Skeletal muscle satellite cell (primary cell): ENCODE measurements around the gene FDX1. TPM values are rescaled to one million over a fixed set of nuclear protein-coding genes. Genes with fewer than 3 reads are reported as not detected.
"Not testable (repeated sequence)": the region's sequence is repeated elsewhere in the genome, so short reads cannot be mapped to it uniquely, and the experiment has no call there.

Source experiments
- H3K27me3 ChIP-seq: 2 replicates; pipeline ENCODE4 v1.7.0; 2013; ENCODE audit warnings: low read length; ENCODE audit not compliant: control insufficient read depth, insufficient read depth
- H3K36me3 ChIP-seq: 2 replicates; pipeline ENCODE4 v1.7.0; 2013; ENCODE audit warnings: mild to moderate bottlenecking, control low read depth, low read length; ENCODE audit not compliant: insufficient read depth
- H3K4me1 ChIP-seq: 2 replicates; pipeline ENCODE4 v1.7.0; 2013; ENCODE audit warnings: low read length; ENCODE audit not compliant: control insufficient read depth, insufficient read depth
- H3K4me2 ChIP-seq: 2 replicates; pipeline ENCODE4 v1.7.0; 2013; ENCODE audit warnings: mild to moderate bottlenecking, low read length
- H3K4me3 ChIP-seq: 2 replicates; pipeline ENCODE4 v1.7.0; 2013; ENCODE audit warnings: low read length
- H3K9ac ChIP-seq: 2 replicates; pipeline ENCODE4 v1.7.0; 2013; ENCODE audit warnings: mild to moderate bottlenecking, low read depth, low read length, moderate library complexity
- H3K9me3 ChIP-seq: replicated peaks from 2 replicates; pipeline ENCODE4 v1.7.0; 2013; ENCODE audit warnings: mild to moderate bottlenecking, control low read depth, low read length
- total RNA-seq: library from RNA; depleted of rRNA; stranded (reverse); fragments of >200 nt; gene quantifications from 2 replicates; pipeline ENCODE4 v1.2.3, GENCODE V29; 2012; rRNA removed

The FDX1 gene
- 14.9 and 22.8 TPM in 2 replicates for total RNA-seq

- H3K27me3 ChIP-seq = no peaks in the 10 kb centered on the region
- no peaks in the 10 kb centered on the region for H3K9me3 ChIP-seq
- H3K4me2 ChIP-seq = peak within 1 kb of the TSS; percentile 88
- H3K9ac ChIP-seq = peak within 1 kb of the TSS; percentile 97
- peak within 1 kb of the TSS; percentile 98 for H3K4me3 ChIP-seq
- peaks cover 24% of the 10 kb centered on the region for H3K4me1 ChIP-seq
- H3K36me3 ChIP-seq = no peaks in the 10 kb centered on the region
These were observed at the start of gene FDX1 for GRCh38 chr11:110429731-110430266. Gene FDX1 (plus strand): TSS chr11:110429948. CDS start chr11:110430121, 173 bp downstream.

GRCh38 chr11:110380836-110381622 is 48.7 kb upstream of the FDX1 start:
- Histone ChIP-seq H3K4me2 (no peak overlapping the region), H3K36me3 (no peaks in the 10 kb centered on the region), H3K27me3 (no peaks in the 10 kb centered on the region), H3K4me3 (no peak overlapping the region), H3K4me1 (peaks cover 8% of the 10 kb centered on the region), H3K9me3 (no peaks in the 10 kb centered on the region), H3K9ac (no peak overlapping the region)

GRCh38 chr11:110388231-110388630 is 41.5 kb upstream of the FDX1 start:
- H3K9me3 ChIP-seq, H3K9ac ChIP-seq, H3K36me3 ChIP-seq, H3K4me1 ChIP-seq, H3K4me2 ChIP-seq, H3K4me3 ChIP-seq, H3K27me3 ChIP-seq: not testable (repeated sequence)

DNA sequence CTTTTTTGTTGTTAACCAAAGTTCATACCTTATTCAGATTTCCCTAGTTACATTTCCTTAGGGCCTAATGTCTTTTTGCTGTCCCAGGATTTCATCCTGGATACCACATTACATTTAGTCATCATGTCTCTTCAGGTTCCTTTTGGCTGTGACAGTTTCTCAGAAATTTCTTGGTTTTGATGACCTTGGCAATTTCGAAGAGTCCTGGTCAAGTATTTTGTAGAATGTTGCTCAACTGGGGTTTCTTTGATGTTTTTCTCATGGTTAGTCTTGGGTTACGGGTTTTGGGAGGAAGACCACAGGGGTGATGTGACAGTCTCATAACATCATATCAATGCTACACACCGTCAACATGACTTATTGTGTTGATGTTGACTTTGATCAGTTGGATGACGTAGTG is 39.8 kb upstream of the FDX1 start:
- no peaks in the 10 kb centered on the region for H3K36me3 ChIP-seq
- H3K9me3 ChIP-seq = no peaks in the 10 kb centered on the region
- no peaks in the 10 kb centered on the region for H3K27me3 ChIP-seq
- H3K4me1 ChIP-seq = no peaks in the 10 kb centered on the region
- no peak overlapping the region for H3K4me2 ChIP-seq
- H3K4me3 ChIP-seq = no peak overlapping the region
- no peak overlapping the region for H3K9ac ChIP-seq

GRCh38 chr11:110392056-110392455 is 37.7 kb upstream of the FDX1 start:
- no peaks in the 10 kb centered on the region for H3K27me3 ChIP-seq
- no peaks in the 10 kb centered on the region for H3K4me1 ChIP-seq
- no peak overlapping the region for H3K9ac ChIP-seq
- no peaks in the 10 kb centered on the region for H3K9me3 ChIP-seq
- no peak overlapping the region for H3K4me2 ChIP-seq
- no peaks in the 10 kb centered on the region for H3K36me3 ChIP-seq
- H3K4me3 ChIP-seq = no peak overlapping the region

DNA sequence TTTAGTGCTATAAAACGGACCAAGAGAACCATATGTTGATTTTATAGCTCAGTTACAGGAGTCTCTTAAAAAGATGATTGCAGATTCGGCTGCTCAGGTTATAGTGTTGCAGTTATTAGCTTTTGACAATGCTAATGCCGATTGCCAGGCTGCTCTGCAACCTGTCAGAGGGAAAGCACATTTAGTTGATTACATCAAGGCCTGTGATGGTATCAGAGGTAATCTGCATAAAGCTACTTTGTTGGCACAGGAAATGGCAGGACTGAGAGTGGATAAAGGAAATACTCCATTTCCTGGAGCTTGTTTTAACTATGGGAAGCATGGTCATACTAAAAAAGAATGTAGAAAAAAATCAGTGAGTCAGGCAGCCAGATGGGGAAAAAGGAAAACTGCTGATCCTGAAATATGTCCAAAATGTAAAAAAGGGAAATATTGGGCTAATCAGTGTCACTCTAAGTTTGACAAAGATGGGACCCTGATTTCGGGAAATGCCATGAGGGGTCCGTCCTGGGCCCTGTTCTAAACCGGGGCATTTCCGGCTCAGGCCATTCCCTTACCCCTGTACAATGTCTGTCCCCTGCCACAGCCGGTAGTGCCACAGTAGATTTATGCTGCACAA is 32.0 kb upstream of the FDX1 start:
- H3K4me2 ChIP-seq, H3K9ac ChIP-seq, H3K4me1 ChIP-seq, H3K4me3 ChIP-seq, H3K9me3 ChIP-seq, H3K36me3 ChIP-seq, H3K27me3 ChIP-seq: not testable (repeated sequence)

DNA sequence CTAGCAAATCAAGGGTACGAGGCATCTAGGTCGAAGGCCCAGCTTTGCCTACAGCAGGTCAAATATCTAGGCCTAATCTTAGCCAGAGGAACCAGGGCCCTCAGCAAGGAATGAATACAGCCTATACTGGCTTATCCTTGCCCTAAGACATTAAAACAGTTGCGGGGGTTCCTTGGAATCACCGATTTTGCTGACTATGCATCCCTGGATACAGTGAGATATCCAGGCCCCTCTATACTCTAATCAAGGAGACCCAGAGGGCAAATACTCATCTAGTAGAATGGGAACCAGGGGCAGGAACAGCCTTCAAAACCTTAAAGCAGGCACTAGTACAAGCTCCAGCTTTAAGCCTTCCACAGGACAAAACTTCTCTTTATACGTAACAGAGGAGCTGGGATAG is 26.2 kb upstream of the FDX1 start:
- not testable (repeated sequence) for H3K9me3 ChIP-seq, H3K9ac ChIP-seq, H3K4me3 ChIP-seq, H3K4me2 ChIP-seq, H3K36me3 ChIP-seq, H3K27me3 ChIP-seq, H3K4me1 ChIP-seq

- H3K4me3 ChIP-seq, H3K36me3 ChIP-seq, H3K4me2 ChIP-seq, H3K9ac ChIP-seq, H3K27me3 ChIP-seq, H3K9me3 ChIP-seq, H3K4me1 ChIP-seq: not testable (repeated sequence)
These were observed 24.1 kb upstream of the FDX1 start for GRCh38 chr11:110405636-110406035.

DNA sequence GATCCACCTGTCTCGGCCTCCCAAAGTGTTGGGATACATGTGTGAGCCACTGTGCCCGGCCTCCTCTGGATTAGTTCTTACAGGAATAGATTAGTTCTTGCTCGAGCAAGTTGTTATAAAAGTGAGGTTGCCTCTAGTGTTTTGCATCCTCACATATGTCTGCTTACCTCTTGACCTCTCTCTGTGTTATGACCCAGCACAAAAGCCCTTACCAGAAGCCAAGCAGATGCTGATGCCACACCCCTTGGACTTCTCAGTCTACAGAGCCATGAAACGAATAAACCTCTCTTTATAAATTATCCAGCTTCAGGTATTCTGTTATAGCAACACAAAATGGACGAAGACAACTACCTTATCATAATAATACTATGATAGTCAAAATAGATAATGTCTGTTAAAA is 22.4 kb upstream of the FDX1 start:
- Histone ChIP-seq H3K4me3 (no peak overlapping the region), H3K4me1 (no peaks in the 10 kb centered on the region), H3K27me3 (no peaks in the 10 kb centered on the region), H3K9ac (no peak overlapping the region), H3K4me2 (no peak overlapping the region), H3K36me3 (no peaks in the 10 kb centered on the region), H3K9me3 (no peaks in the 10 kb centered on the region)

DNA sequence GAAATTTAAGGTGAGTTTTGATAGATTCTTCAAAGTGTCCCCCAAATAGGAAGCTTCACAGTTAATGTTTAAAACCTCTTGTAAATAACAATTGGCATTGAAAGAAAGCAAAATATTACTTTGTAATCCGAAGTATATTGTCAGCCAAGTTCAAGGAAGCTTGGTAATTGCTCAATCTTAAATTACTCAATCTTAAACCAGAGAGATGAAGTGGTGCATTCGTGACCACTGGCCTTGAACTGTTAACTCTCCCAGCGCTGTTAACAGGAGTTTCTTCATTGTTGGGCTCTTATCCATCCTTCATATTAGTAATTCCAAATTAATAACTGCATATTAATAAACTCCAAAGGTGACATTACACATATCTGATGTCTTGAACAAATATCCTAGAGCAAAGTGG is 20.6 kb upstream of the FDX1 start:
- H3K4me3 ChIP-seq = no peak overlapping the region
- H3K4me2 ChIP-seq = no peak overlapping the region
- no peaks in the 10 kb centered on the region for H3K36me3 ChIP-seq
- no peaks in the 10 kb centered on the region for H3K27me3 ChIP-seq
- no peaks in the 10 kb centered on the region for H3K4me1 ChIP-seq
- no peak overlapping the region for H3K9ac ChIP-seq
- H3K9me3 ChIP-seq = no peaks in the 10 kb centered on the region

GRCh38 chr11:110410651-110411050 is 19.1 kb upstream of the FDX1 start:
- Histone ChIP-seq H3K27me3 (no peaks in the 10 kb centered on the region), H3K4me1 (no peaks in the 10 kb centered on the region), H3K36me3 (no peaks in the 10 kb centered on the region), H3K4me2 (no peak overlapping the region), H3K9ac (no peak overlapping the region), H3K9me3 (no peaks in the 10 kb centered on the region), H3K4me3 (no peak overlapping the region)

DNA sequence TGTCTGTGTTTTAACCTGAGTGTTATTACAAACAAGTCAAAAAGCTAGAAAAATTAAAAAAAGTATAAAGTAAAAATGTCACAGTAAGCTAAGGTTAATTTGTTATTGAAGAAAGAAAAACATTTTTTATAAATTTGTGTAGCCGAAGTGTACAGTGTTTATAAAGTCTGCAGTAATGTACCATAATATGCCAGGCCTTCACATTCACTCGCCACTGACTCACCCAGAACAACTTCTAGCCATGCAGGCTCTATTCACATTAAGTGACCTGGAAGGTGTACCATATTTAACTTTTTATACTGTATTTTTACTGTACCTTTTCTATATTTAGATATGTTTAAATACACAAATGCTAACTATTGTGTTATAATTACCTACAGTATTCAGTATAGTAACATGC is 14.7 kb upstream of the FDX1 start:
- H3K9ac ChIP-seq = no peak overlapping the region
- no peaks in the 10 kb centered on the region for H3K9me3 ChIP-seq
- no peaks in the 10 kb centered on the region for H3K4me1 ChIP-seq
- no peak overlapping the region for H3K4me3 ChIP-seq
- H3K36me3 ChIP-seq = no peaks in the 10 kb centered on the region
- no peak overlapping the region for H3K4me2 ChIP-seq
- H3K27me3 ChIP-seq = no peaks in the 10 kb centered on the region
